ENCODE measurements around the gene IL1RAP. TPM values are rescaled to one million over a fixed set of nuclear protein-coding genes. Genes with fewer than 3 reads are reported as not detected.
"Not testable (repeated sequence)": the region's sequence is repeated elsewhere in the genome, so short reads cannot be mapped to it uniquely, and the experiment has no call there.

Gene IL1RAP, protein sequence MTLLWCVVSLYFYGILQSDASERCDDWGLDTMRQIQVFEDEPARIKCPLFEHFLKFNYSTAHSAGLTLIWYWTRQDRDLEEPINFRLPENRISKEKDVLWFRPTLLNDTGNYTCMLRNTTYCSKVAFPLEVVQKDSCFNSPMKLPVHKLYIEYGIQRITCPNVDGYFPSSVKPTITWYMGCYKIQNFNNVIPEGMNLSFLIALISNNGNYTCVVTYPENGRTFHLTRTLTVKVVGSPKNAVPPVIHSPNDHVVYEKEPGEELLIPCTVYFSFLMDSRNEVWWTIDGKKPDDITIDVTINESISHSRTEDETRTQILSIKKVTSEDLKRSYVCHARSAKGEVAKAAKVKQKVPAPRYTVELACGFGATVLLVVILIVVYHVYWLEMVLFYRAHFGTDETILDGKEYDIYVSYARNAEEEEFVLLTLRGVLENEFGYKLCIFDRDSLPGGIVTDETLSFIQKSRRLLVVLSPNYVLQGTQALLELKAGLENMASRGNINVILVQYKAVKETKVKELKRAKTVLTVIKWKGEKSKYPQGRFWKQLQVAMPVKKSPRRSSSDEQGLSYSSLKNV
- polyA plus RNA-seq: 1 to 10 TPM; 1.5 to 7.9 (median 3.0) TPM

DNA sequence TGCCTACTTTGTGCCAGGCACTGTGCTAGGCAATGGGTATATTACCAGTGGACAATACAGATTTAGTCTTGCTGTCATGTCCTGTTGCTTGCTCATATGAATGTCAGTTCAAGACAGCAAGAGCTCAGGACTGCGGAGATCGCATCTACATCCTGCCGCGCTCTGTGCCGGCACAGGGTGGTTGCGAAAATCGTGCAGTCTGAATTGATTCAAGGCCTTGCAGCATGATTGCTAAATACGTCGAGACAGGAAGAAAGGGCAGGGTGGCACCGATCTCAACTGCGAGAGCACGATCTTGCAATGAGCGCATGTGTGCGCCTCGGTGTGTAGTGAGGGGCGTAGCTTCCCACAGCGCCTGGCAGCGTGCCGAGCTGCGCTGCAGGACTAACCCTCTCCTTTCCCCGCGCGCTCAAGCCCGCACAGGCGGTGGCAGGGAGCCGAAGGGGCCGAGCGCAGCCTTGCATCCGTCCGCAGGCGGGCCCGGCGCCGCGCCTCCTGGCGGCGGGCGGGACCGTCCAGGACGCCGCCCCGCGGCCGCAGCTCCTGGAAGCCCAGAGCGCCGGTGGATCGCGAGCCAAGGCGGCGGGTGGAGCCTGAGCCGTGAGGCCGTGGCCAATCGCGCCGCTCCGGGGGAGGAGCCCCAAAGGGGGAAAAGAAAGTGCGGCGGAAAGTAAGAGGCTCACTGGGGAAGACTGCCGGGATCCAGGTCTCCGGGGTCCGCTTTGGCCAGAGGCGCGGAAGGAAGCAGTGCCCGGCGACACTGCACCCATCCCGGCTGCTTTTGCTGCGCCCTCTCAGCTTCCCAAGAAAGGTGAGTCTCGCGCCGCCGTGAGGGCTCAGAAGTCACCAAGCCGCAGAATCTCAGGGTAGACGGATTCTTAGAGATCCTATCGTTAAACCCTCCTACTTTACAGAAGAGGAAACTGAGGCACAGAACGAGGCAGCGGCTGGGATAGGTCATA is at the start of gene IL1RAP:
TSS of gene IL1RAP (plus strand) at position 677 of the 962 bp plus-strand sequence. CDS start 50,205 bp downstream, outside the sequence.
- H3K27ac ChIP-seq (ENCODE audit: low read depth, low read length): peak within 1 kb of the TSS; percentile 21
- WGBS, 3 donors: 0 to 1% (median 0%) methylated on average over 74 to 76 of the region's 76 CpGs

- no peak overlapping the region for H3K27ac ChIP-seq (ENCODE audit: low read depth, low read length)
These were observed 46.0 kb upstream of the IL1RAP start for GRCh38 chr3:190467922-190468321.

DNA sequence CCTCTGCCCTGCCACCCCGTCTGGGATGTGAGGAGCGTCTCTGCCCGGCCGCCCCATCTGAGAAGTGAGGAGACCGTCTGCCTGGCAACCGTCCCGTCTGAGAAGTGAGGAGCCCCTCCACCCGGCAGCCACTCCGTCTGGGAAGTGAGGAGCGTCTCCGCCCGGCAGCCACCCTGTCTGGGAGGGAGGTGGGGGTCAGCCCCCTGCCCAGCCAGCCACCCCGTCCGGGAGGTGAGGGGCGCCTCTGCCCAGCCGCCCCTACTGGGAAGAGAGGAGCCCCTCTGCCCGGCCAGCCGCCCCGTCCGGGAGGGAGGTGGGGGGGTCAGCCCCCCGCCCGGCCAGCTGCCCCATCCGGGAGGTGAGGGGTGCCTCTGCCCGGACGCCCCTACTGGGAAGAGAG is 40.6 kb upstream of the IL1RAP start:
- WGBS, 3 donors: 94 to 98% (median 96%) methylated on average over 21 to 25 of the region's 25 CpGs
- H3K27ac ChIP-seq (ENCODE audit: low read depth, low read length): not testable (repeated sequence)

DNA sequence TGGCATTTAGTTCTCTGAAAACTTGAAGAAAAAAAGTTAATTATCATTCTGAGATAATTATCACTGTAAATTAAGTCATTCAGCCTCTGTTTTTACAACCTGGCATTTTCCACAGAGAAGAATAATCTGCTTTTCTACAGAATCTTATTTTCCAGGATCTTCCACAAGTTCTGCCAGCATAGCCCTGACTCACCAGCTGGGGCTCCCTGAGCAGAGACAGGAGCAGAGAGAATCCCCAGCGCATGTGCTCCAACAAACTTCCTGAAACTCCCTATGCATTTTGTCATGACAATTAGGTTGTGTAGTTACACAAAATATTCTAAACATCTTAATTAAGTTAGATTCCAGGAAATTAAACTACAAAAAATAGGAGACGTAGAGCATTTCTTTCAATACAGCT is 32.1 kb upstream of the IL1RAP start:
- no peak overlapping the region for H3K27ac ChIP-seq (ENCODE audit: low read depth, low read length)
- WGBS, 3 donors: 67 to 88% (median 85%) methylated on average over 2 of the region's 2 CpGs

DNA sequence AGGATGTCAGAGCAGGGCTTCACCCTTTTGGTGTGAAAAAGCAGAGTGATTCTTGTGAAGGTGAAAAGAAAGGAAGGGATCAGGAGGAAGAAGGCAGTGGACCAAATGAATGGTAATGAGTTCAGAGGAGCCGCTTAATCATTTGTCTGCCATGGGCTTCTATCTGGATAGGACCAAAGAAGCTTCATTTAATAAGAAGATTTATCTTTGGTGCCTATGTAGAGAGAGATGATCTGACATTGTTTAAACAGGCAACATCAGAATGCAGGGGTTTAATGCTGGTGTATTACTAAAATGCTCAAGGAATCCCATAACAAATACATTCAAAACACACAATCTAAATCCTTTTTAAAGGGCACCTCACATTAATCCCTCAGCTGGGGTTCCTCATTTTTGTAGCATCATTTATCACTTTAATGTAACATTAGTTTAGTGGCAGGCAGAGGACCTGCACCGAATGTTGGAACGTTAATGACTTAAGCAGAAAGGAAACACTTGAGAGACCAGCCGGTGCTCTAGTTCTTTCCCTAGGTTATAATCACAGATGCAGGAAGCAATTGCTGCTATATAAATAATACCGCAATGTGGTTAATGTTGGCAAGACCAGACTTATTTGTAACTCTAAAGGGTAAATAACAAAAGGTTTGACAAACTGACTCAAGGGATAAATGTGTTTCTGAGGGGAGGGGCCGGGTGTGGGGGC is 27.9 kb upstream of the IL1RAP start:
- no peak overlapping the region for H3K27ac ChIP-seq (ENCODE audit: low read depth, low read length)
- WGBS, 3 donors: 16 to 37% (median 21%) methylated on average over 6 of the region's 6 CpGs

GRCh38 chr3:190486533-190486864 is 27.4 kb upstream of the IL1RAP start:
- 8 to 21% (median 13%) methylated on average over 1 of the region's 1 CpG for WGBS, 3 donors
- H3K27ac ChIP-seq (ENCODE audit: low read depth, low read length): no peak overlapping the region

GRCh38 chr3:190486908-190487607 is 26.8 kb upstream of the IL1RAP start:
- 72% methylated on average over 4 of the region's 4 CpGs for WGBS, 3 donors
- no peak overlapping the region for H3K27ac ChIP-seq (ENCODE audit: low read depth, low read length)

- no peak overlapping the region for H3K27ac ChIP-seq (ENCODE audit: low read depth, low read length)
- WGBS, 3 donors: 58 to 84% (median 76%) methylated on average over 4 of the region's 4 CpGs
These were observed 22.3 kb upstream of the IL1RAP start for GRCh38 chr3:190491533-190492054.

DNA sequence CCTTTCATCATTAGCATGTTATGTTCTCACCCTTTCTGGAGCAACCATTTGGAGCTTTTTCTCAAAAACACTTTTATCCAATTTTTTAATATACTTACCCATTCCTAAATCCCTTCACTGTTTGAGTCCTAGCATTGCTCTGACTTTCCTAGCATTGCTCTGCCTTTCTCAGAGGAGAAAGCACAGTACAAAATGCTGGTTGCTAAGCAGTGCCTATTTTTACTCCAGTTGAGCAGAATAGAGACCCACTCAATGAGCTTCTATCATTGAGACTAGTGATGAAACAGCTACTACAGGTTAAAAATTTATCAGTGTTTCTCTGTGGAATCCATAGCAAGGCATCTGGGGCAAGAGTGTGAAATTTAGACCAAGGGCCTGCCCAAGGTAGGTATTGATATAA is 21.8 kb upstream of the IL1RAP start:
- no peak overlapping the region for H3K27ac ChIP-seq (ENCODE audit: low read depth, low read length)

DNA sequence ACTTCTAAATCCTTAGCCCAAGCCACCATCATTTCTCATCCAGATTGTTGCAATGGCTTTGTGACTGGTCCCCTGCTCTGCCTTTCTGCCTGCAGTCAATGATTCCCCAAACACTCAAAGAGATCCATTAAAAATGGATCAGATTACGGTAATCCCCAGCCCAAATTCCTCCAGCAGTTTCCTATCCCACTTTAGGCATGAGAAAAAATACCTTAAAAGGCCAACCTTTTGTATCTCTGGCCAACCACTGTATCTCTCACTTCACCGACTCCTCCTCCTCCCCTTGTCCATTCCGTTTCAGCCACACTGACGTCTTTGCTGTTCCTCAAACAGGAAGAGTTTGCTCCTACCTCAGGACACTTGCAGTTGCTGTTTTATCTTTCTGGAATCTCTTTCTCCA is 20.9 kb upstream of the IL1RAP start:
- no peak overlapping the region for H3K27ac ChIP-seq (ENCODE audit: low read depth, low read length)
- WGBS, 3 donors: 82 to 96% (median 84%) methylated on average over 4 of the region's 4 CpGs

GRCh38 chr3:190494907-190495306 is 19.0 kb upstream of the IL1RAP start:
- H3K27ac ChIP-seq (ENCODE audit: low read depth, low read length): no peak overlapping the region

GRCh38 chr3:190495354-190495753 is 18.5 kb upstream of the IL1RAP start:
- H3K27ac ChIP-seq (ENCODE audit: low read depth, low read length): no peak overlapping the region

DNA sequence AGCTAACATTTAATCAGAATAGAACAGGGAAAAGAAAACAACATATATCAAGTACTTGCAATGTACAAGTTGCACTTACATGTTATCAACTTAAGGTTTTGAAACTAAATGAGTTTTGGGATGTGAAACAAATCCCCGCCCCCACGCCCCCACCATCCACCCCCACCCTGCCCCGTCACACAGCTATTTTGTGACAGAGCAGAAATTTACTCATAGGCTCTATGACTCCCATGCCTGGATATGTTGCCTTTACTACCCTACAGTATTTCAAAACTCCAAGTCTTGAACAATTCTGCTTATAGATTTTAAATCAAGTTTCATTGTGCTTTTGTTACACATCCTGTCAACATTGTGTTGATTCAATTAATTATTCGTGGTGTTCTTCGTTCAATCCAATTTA is 18.1 kb upstream of the IL1RAP start:
- 73 to 77% (median 76%) methylated on average over 5 of the region's 5 CpGs for WGBS, 3 donors
- H3K27ac ChIP-seq (ENCODE audit: low read depth, low read length): no peak overlapping the region

DNA sequence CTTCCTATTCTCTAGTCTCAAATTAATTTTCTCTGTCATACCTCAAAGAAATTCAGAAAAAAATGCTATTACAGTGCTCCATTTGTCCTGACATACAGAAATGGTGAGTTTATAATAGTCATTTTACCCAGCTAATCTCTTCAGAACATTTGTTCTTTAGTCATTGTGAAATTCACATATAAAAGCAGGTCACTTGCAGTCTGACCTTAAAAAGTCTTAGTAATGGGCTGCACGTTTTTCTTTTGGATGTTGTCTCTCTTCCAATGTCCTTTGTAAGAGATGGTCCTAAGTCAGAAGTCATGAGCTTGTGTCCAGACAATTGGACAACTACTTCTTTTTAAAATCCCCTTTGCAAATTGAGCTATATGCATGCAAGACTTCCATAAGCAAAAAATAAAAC is 17.0 kb upstream of the IL1RAP start:
- WGBS, 3 donors: 26 to 39% (median 31%) methylated on average over 1 of the region's 1 CpG
- H3K27ac ChIP-seq (ENCODE audit: low read depth, low read length): no peak overlapping the region

GRCh38 chr3:190497811-190498210 is 16.1 kb upstream of the IL1RAP start:
- no peak overlapping the region for H3K27ac ChIP-seq (ENCODE audit: low read depth, low read length)
- 79 to 89% (median 89%) methylated on average over 3 of the region's 3 CpGs for WGBS, 3 donors

DNA sequence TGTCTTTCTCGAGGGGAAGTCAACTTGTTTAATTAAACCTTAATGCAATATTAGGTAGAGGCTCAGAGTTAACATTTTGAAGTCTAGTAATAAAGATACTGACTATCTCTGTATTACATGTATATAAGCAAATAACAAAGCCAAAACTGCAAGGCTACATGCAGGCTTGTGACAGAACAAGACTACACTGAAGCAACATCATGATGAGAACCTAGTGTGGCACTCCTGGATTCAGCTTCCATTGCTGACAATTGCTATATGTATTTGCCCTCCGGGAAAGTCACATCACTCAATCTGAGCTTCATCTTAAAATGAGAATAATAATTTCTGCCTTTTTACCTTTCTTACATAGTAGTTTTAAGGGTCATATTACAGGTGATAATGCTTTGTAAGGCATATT is 15.6 kb upstream of the IL1RAP start:
- 78 to 90% (median 89%) methylated on average over 2 of the region's 2 CpGs for WGBS, 3 donors
- no peak overlapping the region for H3K27ac ChIP-seq (ENCODE audit: low read depth, low read length)

- WGBS, 3 donors: 22 to 35% (median 32%) methylated on average over 2 of the region's 2 CpGs
- H3K27ac ChIP-seq (ENCODE audit: low read depth, low read length): no peak overlapping the region
These were observed 14.8 kb upstream of the IL1RAP start for GRCh38 chr3:190499122-190499521.

- 79 to 89% (median 84%) methylated on average over 3 of the region's 3 CpGs for WGBS, 3 donors
- no peak overlapping the region for H3K27ac ChIP-seq (ENCODE audit: low read depth, low read length)
These were observed 10.9 kb upstream of the IL1RAP start for GRCh38 chr3:190502946-190503345.

Data from adipose tissue (tissue), 3 donors.